Uterus (tissue), 2 donors: Measurements from ENCODE around the gene SAP30BP.

Experiments
- POLR2A ChIP-seq, 2 donors: fragments of 450-650 bp; IDR thresholded peaks; one replicate each; pipeline ENCODE4 v1.6.1; 2016; ENCODE audit warnings: antibody characterized with exemption in 2 of 2, mild to moderate bottlenecking in 1 of 2, moderate library complexity in 1 of 2
- TF ChIP-seq, protein P1 (sequence below), 4 experiments: fragments of 200-600 bp in 2 of 4; fragments of 450-650 bp in 2 of 4; sonication (generic) in 2 of 4; IDR thresholded peaks; one replicate each; pipeline ENCODE4 v1.5.1; 2016 to 2019; ENCODE audit warnings: antibody characterized with exemption in 4 of 4, mild to moderate bottlenecking in 2 of 4, moderate library complexity in 1 of 4

DNA sequence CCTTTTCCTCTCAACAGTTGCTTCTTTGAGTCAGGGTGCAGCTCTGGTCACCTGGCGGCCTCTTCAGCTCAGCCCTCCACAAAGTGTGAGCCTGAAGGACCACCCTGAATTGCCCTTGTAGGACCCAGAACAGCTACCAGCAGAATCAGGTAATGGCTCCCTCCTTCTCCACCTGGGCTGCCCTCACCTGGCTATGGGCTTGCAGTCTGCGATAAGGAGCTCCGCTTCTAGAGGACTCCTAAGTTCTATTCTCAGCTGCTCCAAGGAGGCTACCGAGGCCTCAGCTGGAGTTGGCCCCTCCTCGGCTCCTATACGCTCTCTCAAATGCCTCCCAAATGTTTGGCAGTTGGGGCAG, 20.5 kb upstream of the SAP30BP start:
- TF ChIP-seq, protein P1, sequence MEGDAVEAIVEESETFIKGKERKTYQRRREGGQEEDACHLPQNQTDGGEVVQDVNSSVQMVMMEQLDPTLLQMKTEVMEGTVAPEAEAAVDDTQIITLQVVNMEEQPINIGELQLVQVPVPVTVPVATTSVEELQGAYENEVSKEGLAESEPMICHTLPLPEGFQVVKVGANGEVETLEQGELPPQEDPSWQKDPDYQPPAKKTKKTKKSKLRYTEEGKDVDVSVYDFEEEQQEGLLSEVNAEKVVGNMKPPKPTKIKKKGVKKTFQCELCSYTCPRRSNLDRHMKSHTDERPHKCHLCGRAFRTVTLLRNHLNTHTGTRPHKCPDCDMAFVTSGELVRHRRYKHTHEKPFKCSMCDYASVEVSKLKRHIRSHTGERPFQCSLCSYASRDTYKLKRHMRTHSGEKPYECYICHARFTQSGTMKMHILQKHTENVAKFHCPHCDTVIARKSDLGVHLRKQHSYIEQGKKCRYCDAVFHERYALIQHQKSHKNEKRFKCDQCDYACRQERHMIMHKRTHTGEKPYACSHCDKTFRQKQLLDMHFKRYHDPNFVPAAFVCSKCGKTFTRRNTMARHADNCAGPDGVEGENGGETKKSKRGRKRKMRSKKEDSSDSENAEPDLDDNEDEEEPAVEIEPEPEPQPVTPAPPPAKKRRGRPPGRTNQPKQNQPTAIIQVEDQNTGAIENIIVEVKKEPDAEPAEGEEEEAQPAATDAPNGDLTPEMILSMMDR (IDR thresholded peaks at IDR 0.05): no peak
- no peak for TF ChIP-seq POLR2A (IDR thresholded peaks at IDR 0.05)
